DND-41 (cell line): Measurements from ENCODE around the gene CD81.

Experiments
- ATAC-seq: fragments of 200-7000 bp; cut with Tn5 transposase; 3 replicates; pipeline ENCODE4 v1.9.1; 2021; ENCODE audit warnings: low read depth; ENCODE audit not compliant: insufficient read depth
- DNase-seq: peaks from one replicate; pipeline ENCODE4 v3.0.0-alpha.2; 2020
- H2AFZ ChIP-seq: 2 replicates; pipeline ENCODE4 v1.6.0; 2012; ENCODE audit warnings: low read depth, low read length
- H3K27ac ChIP-seq: 2 replicates; pipeline ENCODE4 v1.5.1; 2012; ENCODE audit warnings: low read length, inconsistent platforms
- H3K27me3 ChIP-seq: fragments of 200-600 bp; sonication (generic); 2 replicates; pipeline ENCODE4 v1.6.0; 2012; ENCODE audit warnings: low read length, mild to moderate bottlenecking, inconsistent platforms; ENCODE audit not compliant: insufficient read depth, poor library complexity
- H3K36me3 ChIP-seq: 2 replicates; pipeline ENCODE4 v1.5.1; 2012; ENCODE audit warnings: low read length, inconsistent platforms; ENCODE audit not compliant: insufficient read depth
- H3K4me1 ChIP-seq: 2 replicates; pipeline ENCODE4 v1.5.1; 2012; ENCODE audit warnings: mild to moderate bottlenecking, low read length; ENCODE audit not compliant: insufficient read depth
- H3K4me2 ChIP-seq: 2 replicates; pipeline ENCODE4 v1.6.0; 2012; ENCODE audit warnings: mild to moderate bottlenecking, moderate library complexity, low read length, inconsistent platforms; ENCODE audit not compliant: insufficient read depth
- H3K4me3 ChIP-seq, 2 experiments: fragments of 200-600 bp in 1 of 2; shearing (Covaris generic) in 1 of 2; 2 replicates each; pipeline ENCODE4 v1.5.1; 2012 to 2016; ENCODE audit warnings: inconsistent platforms in 2 of 2, low read length in 2 of 2, mild to moderate bottlenecking in 2 of 2, low read depth in 1 of 2, moderate library complexity in 1 of 2
- H3K79me2 ChIP-seq: 2 replicates; pipeline ENCODE4 v1.6.0; 2012; ENCODE audit warnings: low read length, inconsistent platforms; ENCODE audit not compliant: insufficient read depth
- H3K9ac ChIP-seq: 2 replicates; pipeline ENCODE4 v1.6.0; 2012; ENCODE audit warnings: low read depth, mild to moderate bottlenecking, inconsistent platforms, low read length, moderate library complexity
- H3K9me3 ChIP-seq: 2 replicates; pipeline ENCODE4 v1.5.1; 2012; ENCODE audit warnings: low read length, moderate library complexity, mild to moderate bottlenecking, inconsistent platforms; ENCODE audit not compliant: insufficient read depth, severe bottlenecking
- H4K20me1 ChIP-seq: 2 replicates; pipeline ENCODE4 v1.6.0; 2012; ENCODE audit warnings: low read length; ENCODE audit not compliant: insufficient read depth
- EZH2 ChIP-seq: IDR thresholded peaks from 3 replicates; pipeline ENCODE4 v1.6.1; 2012; ENCODE audit warnings: borderline replicate concordance, low read depth, mild to moderate bottlenecking, moderate library complexity, low read length, inconsistent platforms; ENCODE audit not compliant: severe bottlenecking
- TF ChIP-seq, protein P1 (sequence below): IDR thresholded peaks from 2 replicates; pipeline ENCODE4 v1.5.1; 2012; ENCODE audit warnings: borderline replicate concordance, low read length, moderate library complexity, mild to moderate bottlenecking; ENCODE audit not compliant: poor library complexity, severe bottlenecking; ENCODE audit errors: extremely low read depth

CD81 gene

DNA sequence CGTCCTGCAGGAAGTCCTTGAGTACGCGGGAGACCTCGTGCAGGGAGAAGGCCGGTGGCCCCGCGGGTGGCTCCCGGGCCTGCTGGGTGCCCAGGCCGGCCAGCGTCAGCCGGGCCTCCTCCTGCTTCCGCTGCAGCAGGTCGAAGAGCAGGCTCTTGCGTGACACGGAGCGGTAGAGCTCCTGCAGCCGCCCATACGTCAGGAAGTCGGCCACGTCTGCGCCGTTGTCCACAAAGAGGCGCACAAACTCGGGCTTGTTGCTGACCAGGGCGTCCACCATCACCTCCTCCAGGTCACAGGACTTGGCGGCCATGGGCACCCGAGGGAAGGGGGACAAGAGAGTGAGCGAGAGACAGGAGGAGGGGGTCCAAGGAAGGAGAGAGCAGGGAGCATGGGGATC, 38.1 kb downstream of the CD81 start:
- no peaks in the 10 kb centered on the region for H3K79me2 ChIP-seq
- H3K27me3 ChIP-seq, result no peaks in the 10 kb centered on the region
- no peak for TF ChIP-seq EZH2
- TF ChIP-seq, protein P1, sequence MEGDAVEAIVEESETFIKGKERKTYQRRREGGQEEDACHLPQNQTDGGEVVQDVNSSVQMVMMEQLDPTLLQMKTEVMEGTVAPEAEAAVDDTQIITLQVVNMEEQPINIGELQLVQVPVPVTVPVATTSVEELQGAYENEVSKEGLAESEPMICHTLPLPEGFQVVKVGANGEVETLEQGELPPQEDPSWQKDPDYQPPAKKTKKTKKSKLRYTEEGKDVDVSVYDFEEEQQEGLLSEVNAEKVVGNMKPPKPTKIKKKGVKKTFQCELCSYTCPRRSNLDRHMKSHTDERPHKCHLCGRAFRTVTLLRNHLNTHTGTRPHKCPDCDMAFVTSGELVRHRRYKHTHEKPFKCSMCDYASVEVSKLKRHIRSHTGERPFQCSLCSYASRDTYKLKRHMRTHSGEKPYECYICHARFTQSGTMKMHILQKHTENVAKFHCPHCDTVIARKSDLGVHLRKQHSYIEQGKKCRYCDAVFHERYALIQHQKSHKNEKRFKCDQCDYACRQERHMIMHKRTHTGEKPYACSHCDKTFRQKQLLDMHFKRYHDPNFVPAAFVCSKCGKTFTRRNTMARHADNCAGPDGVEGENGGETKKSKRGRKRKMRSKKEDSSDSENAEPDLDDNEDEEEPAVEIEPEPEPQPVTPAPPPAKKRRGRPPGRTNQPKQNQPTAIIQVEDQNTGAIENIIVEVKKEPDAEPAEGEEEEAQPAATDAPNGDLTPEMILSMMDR, result no peak
- H3K9me3 ChIP-seq, result no peaks in the 10 kb centered on the region
- ATAC-seq (no peak), DNase-seq (no peak)
- H3K4me2 ChIP-seq, result no peak overlapping the region
- no peak overlapping the region for H3K4me3 ChIP-seq
- H3K9ac ChIP-seq, result no peak overlapping the region
- H3K27ac ChIP-seq, result no peak overlapping the region
- H3K36me3 ChIP-seq, result no peaks in the 10 kb centered on the region
- H3K4me1 ChIP-seq, result 0 out of 2 replicates have a peak, but pooled peaks cover under 1% of the 10 kb centered on the region
- no peak overlapping the region for H2AFZ ChIP-seq
- no peaks in the 10 kb centered on the region; the same call in 1 of the 2 replicates for H4K20me1 ChIP-seq

DNA sequence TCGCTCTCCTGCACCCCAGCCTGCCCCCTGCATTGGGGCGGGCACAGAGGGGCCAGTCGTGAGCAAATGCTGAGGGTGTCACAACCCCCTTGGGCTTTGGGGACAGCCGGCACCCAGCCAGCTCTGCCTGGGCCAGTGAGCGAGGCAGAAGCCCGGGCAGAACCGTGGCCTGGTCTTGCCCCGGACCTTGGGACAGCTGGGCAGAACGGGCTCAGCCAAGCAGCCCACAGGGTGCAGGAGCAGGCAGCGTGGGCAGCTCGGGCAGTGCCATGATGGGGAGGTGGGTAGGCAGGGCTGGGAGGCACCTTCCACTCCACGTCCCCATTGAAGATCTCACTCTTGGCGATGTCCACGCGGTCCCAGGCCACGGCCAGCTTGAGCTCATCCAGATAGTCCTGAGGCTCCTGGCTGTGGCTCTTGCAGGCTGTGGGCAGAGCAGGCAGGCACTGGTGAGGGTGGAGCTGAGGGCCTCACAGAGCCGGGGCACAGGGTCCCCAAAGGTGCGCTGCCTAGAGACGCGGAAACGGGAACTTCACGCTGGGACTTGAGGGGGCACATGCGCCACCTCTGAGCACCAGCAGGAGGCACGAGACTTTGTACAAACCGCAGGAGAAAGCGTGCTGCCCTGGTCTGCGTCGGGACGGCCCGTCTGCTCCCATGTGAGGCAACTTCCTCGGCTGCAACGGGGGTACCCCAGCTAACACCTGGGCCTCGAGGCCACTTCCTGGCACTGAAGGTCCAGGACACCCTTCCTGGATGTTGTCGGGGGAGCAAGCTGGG, 38.7 kb downstream of the CD81 start:
- H3K9me3 ChIP-seq, result no peaks in the 10 kb centered on the region
- H3K9ac ChIP-seq, result no peak overlapping the region
- H2AFZ ChIP-seq, result no peak overlapping the region
- no peaks in the 10 kb centered on the region for H3K36me3 ChIP-seq
- H3K4me2 ChIP-seq, result no peak overlapping the region
- DNase-seq, result no peak
- no peaks in the 10 kb centered on the region; the same call in 1 of the 2 replicates for H4K20me1 ChIP-seq
- H3K79me2 ChIP-seq, result no peaks in the 10 kb centered on the region
- no peaks in the 10 kb centered on the region for H3K27me3 ChIP-seq
- TF ChIP-seq, protein P1, result peak; percentile 30
- no peak for TF ChIP-seq EZH2
- peaks cover 5% of the 10 kb centered on the region; the same call in 1 of the 2 replicates for H3K4me1 ChIP-seq
- no peak overlapping the region for H3K27ac ChIP-seq
- ATAC-seq, result no peak
- no peak overlapping the region for H3K4me3 ChIP-seq

DNA sequence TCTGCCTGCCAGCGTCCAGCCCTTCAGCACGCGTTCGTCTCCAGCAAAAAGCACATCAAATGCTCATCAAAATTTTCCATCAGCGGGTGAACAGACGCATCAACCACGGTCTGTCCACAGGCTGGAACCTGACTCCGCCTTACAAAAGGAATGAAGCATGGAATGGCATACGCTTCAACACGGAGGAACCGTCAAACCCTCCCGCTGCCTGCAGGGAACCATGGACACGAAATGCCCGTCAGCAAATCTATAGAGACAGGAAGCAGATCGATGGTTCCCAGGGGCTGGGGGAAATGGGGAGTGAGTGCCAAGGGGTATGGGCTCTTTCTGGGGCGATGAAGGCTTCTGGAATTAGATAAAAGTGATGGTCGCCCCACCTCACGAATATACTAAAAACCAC, 39.7 kb downstream of the CD81 start:
- H2AFZ ChIP-seq, result no peak overlapping the region
- H3K9ac ChIP-seq, result no peak overlapping the region
- no peak overlapping the region for H3K4me2 ChIP-seq
- no peaks in the 10 kb centered on the region for H3K27me3 ChIP-seq
- H3K27ac ChIP-seq, result no peak overlapping the region
- peaks cover 5% of the 10 kb centered on the region; the same call in 1 of the 2 replicates for H3K4me1 ChIP-seq
- DNase-seq, result no peak
- peaks cover 2% of the 10 kb centered on the region; the same call in 1 of the 2 replicates for H4K20me1 ChIP-seq
- H3K4me3 ChIP-seq, result no peak overlapping the region
- TF ChIP-seq, protein P1, result no peak
- no peak for TF ChIP-seq EZH2
- H3K9me3 ChIP-seq, result no peaks in the 10 kb centered on the region
- H3K36me3 ChIP-seq, result no peaks in the 10 kb centered on the region
- no peak for ATAC-seq
- no peaks in the 10 kb centered on the region for H3K79me2 ChIP-seq
